HCEC 1CT (cell line): Measurements from ENCODE around the gene SLC1A3.
"Not testable (repeated sequence)": the region's sequence is repeated elsewhere in the genome, so short reads cannot be mapped to it uniquely, and the experiment has no call there.

Experiments used
- DNase-seq: peaks from one replicate; pipeline ENCODE4 v3.0.0-alpha.2; 2017

Gene SLC1A3

GRCh38 chr5:36631620-36632362, 25.4 kb downstream of the SLC1A3 start:
- no peak for DNase-seq

GRCh38 chr5:36632363-36632664, 25.9 kb downstream of the SLC1A3 start:
- DNase-seq = no peak

GRCh38 chr5:36635721-36636390, 29.4 kb downstream of the SLC1A3 start:
- DNase-seq = no peak

GRCh38 chr5:36637101-36637500, 30.7 kb downstream of the SLC1A3 start:
- DNase-seq = no peak

- DNase-seq = no peak
These were observed 31.1 kb downstream of the SLC1A3 start for GRCh38 chr5:36637516-36637915.

- no peak for DNase-seq
These were observed 31.6 kb downstream of the SLC1A3 start for GRCh38 chr5:36638056-36638455.

- DNase-seq = no peak
These were observed 34.5 kb downstream of the SLC1A3 start for GRCh38 chr5:36640949-36641348.

- DNase-seq = no peak
These were observed 35.0 kb downstream of the SLC1A3 start for GRCh38 chr5:36641431-36641830.

GRCh38 chr5:36642089-36642488, 35.7 kb downstream of the SLC1A3 start:
- DNase-seq = no peak

- no peak for DNase-seq
These were observed 36.8 kb downstream of the SLC1A3 start for GRCh38 chr5:36643162-36643561.

GRCh38 chr5:36643841-36644240, 37.4 kb downstream of the SLC1A3 start:
- DNase-seq = not testable (repeated sequence)

GRCh38 chr5:36644727-36645126, 38.3 kb downstream of the SLC1A3 start:
- no peak for DNase-seq

- DNase-seq = no peak
These were observed 39.7 kb downstream of the SLC1A3 start for GRCh38 chr5:36646100-36646499.

GRCh38 chr5:36646507-36647023, 40.2 kb downstream of the SLC1A3 start:
- peak; percentile 34 for DNase-seq

- no peak for DNase-seq
These were observed 40.6 kb downstream of the SLC1A3 start for GRCh38 chr5:36647046-36647445.

- no peak for DNase-seq
These were observed 42.0 kb downstream of the SLC1A3 start for GRCh38 chr5:36648426-36648825.

- no peak for DNase-seq
These were observed 45.6 kb downstream of the SLC1A3 start for GRCh38 chr5:36651761-36652685.

GRCh38 chr5:36653044-36653705, 46.8 kb downstream of the SLC1A3 start:
- DNase-seq = no peak

GRCh38 chr5:36654564-36654963, 48.2 kb downstream of the SLC1A3 start:
- no peak for DNase-seq

- peak; percentile 9 for DNase-seq
These were observed 48.8 kb downstream of the SLC1A3 start for GRCh38 chr5:36655161-36655560.

- DNase-seq = peak; percentile 48
These were observed 50.1 kb downstream of the SLC1A3 start for GRCh38 chr5:36656556-36656955.

- peak; percentile 99 for DNase-seq
These were observed 51.2 kb downstream of the SLC1A3 start for GRCh38 chr5:36657563-36657995.
